GM12878 (cell line): ENCODE data around the gene PAQR9. TPM values are rescaled to one million over a fixed set of nuclear protein-coding genes. Genes with fewer than 3 reads are reported as not detected.
A peak's percentile ranks its signal among the peaks of the same experiment; 100 is the strongest.

ENCODE experiments used
- ATAC-seq: fragments of 200-7000 bp; cut with Tn5 transposase; 3 replicates; pipeline ENCODE4 v1.9.1; 2020; ENCODE audit warnings: mild to moderate bottlenecking, moderate library complexity
- BruUV-seq: library from RNA; stranded (reverse); fragments of 400-500 nt; replicated peaks from 2 replicates; lab custom pipeline; 2021; lab: Mats Ljungman, UMichigan
- CTCF ChIA-PET: fragments of 300-600 bp; sonication (Branson Sonifier 250); formaldehyde crosslinking; extraction: SDS; loops from one replicate; lab custom pipeline; 2021; ENCODE audit warnings: inconsistent platforms; lab: Yijun Ruan, JAX
- POLR2A ChIA-PET: fragments of 350-600 bp; formaldehyde crosslinking; extraction: SDS; loops from one replicate; lab custom pipeline; 2021; ENCODE audit warnings: inconsistent platforms; lab: Charles Lee
- RAD21 ChIA-PET: fragments of 300-600 bp; sonication (Branson Sonifier 250); formaldehyde crosslinking; loops from one replicate; lab custom pipeline; 2023; ENCODE audit warnings: antibody characterized with exemption; ENCODE audit not compliant: unreplicated experiment; lab: Charles Lee
- SMC1A ChIA-PET: fragments of 300-600 bp; sonication (Branson Sonifier 250); formaldehyde crosslinking; loops from one replicate; lab custom pipeline; 2023; ENCODE audit not compliant: unreplicated experiment, uncharacterized antibody; lab: Charles Lee
- DNase-seq: peaks from one replicate; pipeline ENCODE4 v3.0.0-alpha.2; 2011; ENCODE audit warnings: low read depth, low spot score
- FAIRE-seq: peaks from 3 replicates; lab custom pipeline; 2011; peaks lifted over from hg19 to GRCh38; lab: Jason Lieb, UNC
- H2AFZ ChIP-seq: 2 replicates; pipeline ENCODE4 v1.6.0; 2011; ENCODE audit warnings: low read depth, low read length, control low read depth; ENCODE audit not compliant: control insufficient read depth
- H3K27ac ChIP-seq: 2 replicates; pipeline ENCODE4 v1.5.1; 2011; ENCODE audit warnings: control low read depth; ENCODE audit not compliant: control insufficient read depth, insufficient read depth
- H3K27me3 ChIP-seq, 2 experiments: replicated peaks in 1 of 2; 2 replicates each; pipeline versions ENCODE4 v1.6.0 to v1.6.1; 2011; ENCODE audit warnings: low read length in 1 of 2; ENCODE audit not compliant: control insufficient read depth in 2 of 2, insufficient read depth in 2 of 2
- H3K36me3 ChIP-seq, 2 experiments: 2 replicates each; pipeline ENCODE4 v1.5.1; 2011; ENCODE audit warnings: low read length in 1 of 2; ENCODE audit not compliant: control insufficient read depth in 2 of 2, insufficient read depth in 2 of 2
- H3K4me1 ChIP-seq: 2 replicates; pipeline ENCODE4 v1.6.1; 2011; ENCODE audit warnings: mild to moderate bottlenecking, low read length, moderate library complexity, mixed read lengths; ENCODE audit not compliant: control insufficient read depth, insufficient read depth
- H3K4me2 ChIP-seq: 2 replicates; pipeline ENCODE4 v1.6.0; 2011; ENCODE audit warnings: control low read depth; ENCODE audit not compliant: control insufficient read depth, insufficient read depth
- H3K4me3 ChIP-seq: fragments of 200-600 bp; sonication (generic); 2 replicates; pipeline ENCODE4 v1.5.1; 2016
- H3K79me2 ChIP-seq: 2 replicates; pipeline ENCODE4 v1.6.0; 2011; ENCODE audit warnings: low read length; ENCODE audit not compliant: control insufficient read depth, insufficient read depth
- H3K9ac ChIP-seq: 2 replicates; pipeline ENCODE4 v1.8.0; 2011; ENCODE audit warnings: low read length, control low read depth, mixed read lengths; ENCODE audit not compliant: control insufficient read depth, insufficient read depth
- H3K9me3 ChIP-seq: replicated peaks from 3 replicates; pipeline ENCODE4 v1.5.1; 2011; ENCODE audit warnings: mild to moderate bottlenecking, low read length; ENCODE audit not compliant: control insufficient read depth, insufficient read depth
- H4K20me1 ChIP-seq: 2 replicates; pipeline ENCODE4 v1.6.0; 2011; ENCODE audit not compliant: control insufficient read depth, insufficient read depth
- CTCF ChIP-seq, 3 experiments: IDR thresholded peaks in 2 of 3; conservative IDR thresholded peaks in 1 of 3; 2 replicates each; pipeline ENCODE4 v1.5.1; 2011; ENCODE audit warnings: low read depth in 3 of 3, low read length in 3 of 3, mild to moderate bottlenecking in 3 of 3, control low read depth in 2 of 3, moderate library complexity in 2 of 3, inconsistent platforms in 1 of 3, mixed read lengths in 1 of 3; ENCODE audit not compliant: control insufficient read depth in 2 of 3, insufficient read depth in 1 of 3; ENCODE audit errors: extremely low read depth in 1 of 3
- EED ChIP-seq: sonication (generic); IDR thresholded peaks from 2 replicates; pipeline ENCODE4 v1.6.1; 2016; ENCODE audit warnings: antibody characterized with exemption, low read depth
- IRF3 ChIP-seq: fragments of 450-650 bp; IDR thresholded peaks from 2 replicates; pipeline ENCODE4 v1.6.1; 2014; ENCODE audit warnings: mild to moderate bottlenecking
- KDM1A ChIP-seq: fragments of 200-600 bp; sonication (generic); IDR thresholded peaks from 2 replicates; pipeline ENCODE4 v1.6.1; 2016; ENCODE audit warnings: borderline replicate concordance
- MTA3 ChIP-seq: IDR thresholded peaks from 2 replicates; pipeline ENCODE4 v1.6.1; 2012; ENCODE audit warnings: low read length, inconsistent platforms, borderline replicate concordance
- MYC ChIP-seq: IDR thresholded peaks from 2 replicates; pipeline ENCODE4 v1.6.1; 2011; ENCODE audit warnings: mild to moderate bottlenecking, low read length, moderate library complexity, inconsistent platforms; ENCODE audit not compliant: insufficient read depth, insufficient replicate concordance, insufficient read length, severe bottlenecking
- NRF1 ChIP-seq: conservative IDR thresholded peaks from 2 replicates; pipeline ENCODE4 v1.6.1; 2011; ENCODE audit warnings: mild to moderate bottlenecking, low read depth, low read length, improper control_type of control experiment
- PML ChIP-seq: IDR thresholded peaks from 2 replicates; pipeline ENCODE4 v1.6.1; 2012; ENCODE audit warnings: low read length, inconsistent platforms
- RAD21 ChIP-seq: IDR thresholded peaks from 2 replicates; pipeline ENCODE4 v1.6.1; 2011; ENCODE audit warnings: mild to moderate bottlenecking, low read depth, low read length, moderate library complexity; ENCODE audit not compliant: insufficient read depth
- SMC3 ChIP-seq: IDR thresholded peaks from 2 replicates; pipeline ENCODE4 v1.6.1; 2011; ENCODE audit warnings: low read length, improper control_type of control experiment, borderline replicate concordance
- ZBTB33 ChIP-seq: fragments of 450-650 bp; IDR thresholded peaks from 2 replicates; pipeline ENCODE4 v1.6.1; 2017; ENCODE audit warnings: mild to moderate bottlenecking
- WGBS: methylation state at CpG from one replicate; pipeline ENCODE4 v1.1.6; 2016; ENCODE audit warnings: low lambda C conversion rate; ENCODE audit not compliant: insufficient replicate concordance, insufficient coverage; ENCODE audit errors: missing lambda C conversion rate; 5-methylcytosine and 5-hydroxymethylcytosine counted together
- in situ Hi-C: fragments of 300-500 bp; cut with MboI; formaldehyde crosslinking; loops from 9 replicates; pipeline ENCODE4 v1.14.3; 2018; ENCODE audit warnings: mixed read lengths
- intact Hi-C: fragments of 100-400 bp; cut with micrococcal nuclease; formaldehyde crosslinking; loops from one replicate; pipeline ENCODE4 v1.14.2; 2022; ENCODE audit not compliant: unreplicated experiment
- polyA plus RNA-seq, 11 experiments: library from polyadenylated mRNA; depleted of rRNA in 4 of 11; unstranded in 6 of 11; stranded (reverse) in 5 of 11; fragments of >200 nt; fragmentation: Nextera tagmentation in 4 of 11; fragmentation: Illumina TruSeq in 1 of 11; extraction: Ambion mirVana in 4 of 11; extraction: Trizol in 1 of 11; gene quantifications; 1 replicate in 1 of 11; 2 replicates in 10 of 11; pipeline versions ENCODE4 v1.2.1 to v1.2.3, GENCODE V29; 2011 to 2016; ENCODE audit warnings: inconsistent platforms in 2 of 11, missing spikeins in 2 of 11, low read depth in 1 of 11
- total RNA-seq, 4 experiments: library from RNA; depleted of rRNA in 3 of 4; stranded (reverse); fragments of >200 nt in 3 of 4; fragmentation: Illumina TruSeq in 1 of 4; extraction: Trizol in 1 of 4; gene quantifications; 2 replicates each; pipeline versions ENCODE4 v1.2.1 to v1.2.3, GENCODE V29; 2013 to 2021
- TF ChIP-seq, protein P1 (sequence below): fragments of 450-650 bp; IDR thresholded peaks from 2 replicates; pipeline ENCODE4 v1.6.1; 2018; ENCODE audit warnings: borderline replicate concordance, mild to moderate bottlenecking; ENCODE audit not compliant: partially characterized antibody

The PAQR9 gene
- total and polyA plus RNA-seq, 10 of the 15 experiments (the other 5 are each of a cell fraction or from before 2014, with no cell fraction given), result not detected

GRCh38 chr3:142987080-142987700, 23.7 kb upstream of the PAQR9 start:
- Histone ChIP-seq H3K9me3 (no peaks in the 10 kb centered on the region; the same call in 2 of the 3 replicates), H3K79me2 (no peaks in the 10 kb centered on the region), H3K4me2 (no peak overlapping the region), H3K36me3 (no peaks in the 10 kb centered on the region), H3K4me1 (0 out of 2 replicates have a peak, but pooled peaks cover 3% of the 10 kb centered on the region), H3K4me3 (no peak overlapping the region), H2AFZ (no peak overlapping the region), H3K9ac (no peak overlapping the region), H3K27ac (no peak overlapping the region), H3K27me3 (no peaks in the 10 kb centered on the region), H4K20me1 (no peaks in the 10 kb centered on the region)
- no TSS peak for BruUV-seq
- POLR2A ChIA-PET, result interaction anchor here (0.6 to 1.7 kb wide), 2 partner anchors 20 to 134 kb away, joined by 3 to 4 read pairs; no protein-coding TSS in a partner anchor
- 56% methylated on average over 5 of the region's 5 CpGs for WGBS
- RAD21 ChIA-PET, result interaction anchor here (0.7 to 2.6 kb wide), 4 partner anchors 12 to 158 kb away, joined by 3 to 19 read pairs (median 9); no protein-coding TSS in a partner anchor
- CTCF ChIA-PET, result interaction anchor here (0.8 to 2.6 kb wide), 25 partner anchors 10 to 687 kb away, joined by 3 to 58 read pairs (median 4); partner anchors contain the start of gene U2SURP
- ATAC-seq (peak; percentile 72), FAIRE-seq (no peak), DNase-seq (no peak)
- TF ChIP-seq MYC (no peak), RAD21 (peak; percentile 63), ZBTB33 (no peak), KDM1A (no peak), CTCF (IDR thresholded peaks at IDR 0.05 in 2 of 3, conservative IDR thresholded peaks at IDR 0.05 in 1 of 3; ENCODE audit: control insufficient read depth in 2 of 3, extremely low read depth in 1 of 3, insufficient read depth in 1 of 3, low read depth in 3 of 3, low read length in 3 of 3) (peak; percentile 49 to 61 (median 56); a peak in 5 of 6 replicates), IRF3 (no peak), SMC3 (peak; percentile 40; the same call in 1 of the 2 replicates), NRF1 (no peak), MTA3 (no peak), EED (no peak), PML (no peak)
- TF ChIP-seq, protein P1, sequence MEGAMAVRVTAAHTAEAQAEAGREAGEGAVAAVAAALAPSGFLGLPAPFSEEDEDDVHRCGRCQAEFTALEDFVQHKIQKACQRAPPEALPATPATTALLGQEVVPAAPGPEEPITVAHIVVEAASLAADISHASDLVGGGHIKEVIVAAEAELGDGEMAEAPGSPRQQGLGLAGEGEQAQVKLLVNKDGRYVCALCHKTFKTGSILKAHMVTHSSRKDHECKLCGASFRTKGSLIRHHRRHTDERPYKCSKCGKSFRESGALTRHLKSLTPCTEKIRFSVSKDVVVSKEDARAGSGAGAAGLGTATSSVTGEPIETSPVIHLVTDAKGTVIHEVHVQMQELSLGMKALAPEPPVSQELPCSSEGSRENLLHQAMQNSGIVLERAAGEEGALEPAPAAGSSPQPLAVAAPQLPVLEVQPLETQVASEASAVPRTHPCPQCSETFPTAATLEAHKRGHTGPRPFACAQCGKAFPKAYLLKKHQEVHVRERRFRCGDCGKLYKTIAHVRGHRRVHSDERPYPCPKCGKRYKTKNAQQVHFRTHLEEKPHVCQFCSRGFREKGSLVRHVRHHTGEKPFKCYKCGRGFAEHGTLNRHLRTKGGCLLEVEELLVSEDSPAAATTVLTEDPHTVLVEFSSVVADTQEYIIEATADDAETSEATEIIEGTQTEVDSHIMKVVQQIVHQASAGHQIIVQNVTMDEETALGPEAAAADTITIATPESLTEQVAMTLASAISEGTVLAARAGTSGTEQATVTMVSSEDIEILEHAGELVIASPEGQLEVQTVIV, result no peak
- intact Hi-C loops, result loop anchor here (2.0 kb wide), 2 partner anchors 56 to 158 kb away; no protein-coding TSS in a partner anchor
- SMC1A ChIA-PET, result interaction anchor here (0.7 to 2.2 kb wide), 6 partner anchors 15 to 404 kb away, joined by 3 to 25 read pairs (median 4); partner anchors contain the start of gene U2SURP
- in situ Hi-C loops, result no loop called here
